Mammary epithelial cell (primary cell): ENCODE results near the gene PLEKHM3.

Experiments
- CTCF ChIP-seq, 2 donors: IDR thresholded peaks in 1 of 2; conservative IDR thresholded peaks in 1 of 2; 2 replicates each; pipeline ENCODE4 v1.5.1; 2011 to 2012; ENCODE audit warnings: inconsistent platforms in 2 of 2, low read length in 2 of 2, mild to moderate bottlenecking in 2 of 2, control low read depth in 1 of 2, low read depth in 1 of 2; ENCODE audit not compliant: insufficient read depth in 1 of 2; ENCODE audit errors: extremely low read depth in 1 of 2
- EZH2 ChIP-seq: IDR thresholded peaks from 2 replicates; pipeline ENCODE4 v1.6.1; 2012; ENCODE audit warnings: low read length, inconsistent platforms, borderline replicate concordance

DNA sequence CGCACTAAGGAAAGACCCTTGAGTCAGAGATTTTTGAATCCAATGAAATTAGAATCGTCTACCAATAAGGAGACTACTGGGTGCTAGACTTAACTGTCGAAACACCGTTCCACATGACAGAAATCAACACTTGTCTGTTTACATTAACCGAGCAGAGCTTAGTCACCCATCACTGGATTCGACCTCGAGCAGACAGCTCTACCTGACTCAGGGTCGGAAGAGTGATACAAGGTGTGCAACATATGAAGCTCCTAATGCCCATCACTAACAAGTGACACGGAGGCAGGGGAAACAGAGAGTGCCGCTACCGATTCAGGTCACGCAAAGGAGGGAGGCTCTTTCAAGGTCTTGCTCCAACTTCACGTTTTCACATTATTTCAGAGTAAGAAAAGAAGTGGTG lies 201.5 kb downstream of the PLEKHM3 start:
- TF ChIP-seq CTCF (conservative IDR thresholded peaks at IDR 0.05 in 1 of 2, IDR thresholded peaks at IDR 0.05 in 1 of 2; ENCODE audit: extremely low read depth in 1 of 2, insufficient read depth in 1 of 2, low read depth in 1 of 2, low read length in 2 of 2) (no peak), EZH2 (no peak)
